Frontal cortex (tissue), 4 donors: Measurements from ENCODE around the gene FAM171A1. TPM values are rescaled to one million over a fixed set of nuclear protein-coding genes. Genes with fewer than 3 reads are reported as not detected.

Source experiments
- DNase-seq, 2 donors: peaks; one replicate each; pipeline ENCODE4 v3.0.0; 2012; ENCODE audit warnings: low spot score in 2 of 2
- FAIRE-seq: peaks from 2 replicates; lab custom pipeline; 2012; peaks lifted over from hg19 to GRCh38; lab: Jason Lieb, UNC
- total RNA-seq: library from RNA; depleted of rRNA; stranded (reverse); fragments of >200 nt; gene quantifications from one replicate; pipeline ENCODE4 v1.2.3, GENCODE V29; 2014
- donor health status: control.
- donor health status: control.
- donor health status: control.

The FAM171A1 gene
- total RNA-seq, 1 donor from 2014 or later, result 23.6 TPM

- no peak for DNase-seq
- FAIRE-seq, result no peak
Measured at GRCh38 chr10:15188603-15189002, 182.5 kb downstream of the FAM171A1 start.

- no peak for FAIRE-seq
- DNase-seq, result no peak
Measured at GRCh38 chr10:15183689-15184481, 187.2 kb downstream of the FAM171A1 start.

- no peak for DNase-seq
- FAIRE-seq, result no peak
Measured at GRCh38 chr10:15182540-15183207, 188.4 kb downstream of the FAM171A1 start.

- FAIRE-seq, result no peak
- no peak for DNase-seq
Measured at GRCh38 chr10:15181576-15182156, 189.4 kb downstream of the FAM171A1 start.

GRCh38 chr10:15180736-15181135, 190.4 kb downstream of the FAM171A1 start:
- DNase-seq (no peak), FAIRE-seq (no peak)

GRCh38 chr10:15176269-15176668, 194.8 kb downstream of the FAM171A1 start:
- FAIRE-seq (no peak), DNase-seq (no peak)

- DNase-seq, result no peak
Measured at GRCh38 chr10:15175587-15175986, 195.5 kb downstream of the FAM171A1 start.

GRCh38 chr10:15172306-15172840, 198.7 kb downstream of the FAM171A1 start:
- FAIRE-seq, result no peak
- no peak for DNase-seq

More at GRCh38 chr10:15175587-15175986, 195.5 kb downstream of the FAM171A1 start:
- no peak for FAIRE-seq

GRCh38 chr10:15169555-15170401, 201.3 kb downstream of the FAM171A1 start:
- no peak for FAIRE-seq
- DNase-seq, result no peak

GRCh38 chr10:15168786-15169554, 202.1 kb downstream of the FAM171A1 start:
- FAIRE-seq, result no peak
- DNase-seq, result peak; percentile 95 to 96

GRCh38 chr10:15168291-15168785, 202.8 kb downstream of the FAM171A1 start, which contains the start of gene NMT2:
Gene NMT2 (minus strand): TSS chr10:15168693. CDS start chr10:15168612, 81 bp downstream.
- no peak for DNase-seq
- FAIRE-seq, result no peak

- FAIRE-seq (no peak), DNase-seq (peak; percentile 28 to 46)
Measured at GRCh38 chr10:15167411-15168290, 203.4 kb downstream of the FAM171A1 start.

- DNase-seq, result no peak
- FAIRE-seq, result no peak
Measured at GRCh38 chr10:15166325-15166724, 204.8 kb downstream of the FAM171A1 start.

GRCh38 chr10:15163253-15163828, 207.7 kb downstream of the FAM171A1 start:
- no peak for FAIRE-seq
- DNase-seq, result no peak
